HepG2 (cell line): ENCODE data around the gene MYLK3. TPM values are rescaled to one million over a fixed set of nuclear protein-coding genes. Genes with fewer than 3 reads are reported as not detected.

Source experiments
- BCL6 ChIP-seq: IDR thresholded peaks from 2 replicates; pipeline ENCODE4 v1.6.1; 2016; ENCODE audit warnings: missing genetic modification reagents, missing compliant biosample characterization
- FOXK1 ChIP-seq: sonication (generic); formaldehyde crosslinking; IDR thresholded peaks from 2 replicates; pipeline ENCODE4 v1.4.0; 2020; ENCODE audit warnings: low read depth, missing genetic modification reagents, borderline replicate concordance
- HOXA3 ChIP-seq: sonication (generic); formaldehyde crosslinking; IDR thresholded peaks from 2 replicates; pipeline ENCODE4 v1.5.0; 2020; ENCODE audit warnings: missing genetic modification reagents
- KDM5B ChIP-seq: sonication (generic); formaldehyde crosslinking; IDR thresholded peaks from 2 replicates; pipeline ENCODE4 v1.4.0; 2020; ENCODE audit warnings: missing genetic modification reagents, mild to moderate bottlenecking, borderline replicate concordance
- MAFF ChIP-seq: IDR thresholded peaks from 2 replicates; pipeline ENCODE4 v1.6.1; 2011; ENCODE audit warnings: low read depth, low read length, improper control_type of control experiment
- MTF1 ChIP-seq: sonication (generic); formaldehyde crosslinking; IDR thresholded peaks from 2 replicates; pipeline ENCODE4 v1.5.0; 2020; ENCODE audit warnings: missing genetic modification reagents
- NFAT5 ChIP-seq: sonication (generic); formaldehyde crosslinking; IDR thresholded peaks from 2 replicates; pipeline ENCODE4 v1.4.0; 2020; ENCODE audit warnings: missing genetic modification reagents
- POLR2A ChIP-seq, 2 experiments: IDR thresholded peaks; 2 replicates each; pipeline ENCODE4 v1.6.1; 2011; ENCODE audit warnings: low read depth in 2 of 2, low read length in 2 of 2, mild to moderate bottlenecking in 1 of 2, moderate library complexity in 1 of 2; ENCODE audit not compliant: insufficient read depth in 1 of 2
- PTBP1 ChIP-seq: fragments of 200-400 bp; formaldehyde crosslinking; IDR thresholded peaks from 2 replicates; pipeline ENCODE4 v1.6.1; 2018; ENCODE audit warnings: low read length, low read depth; ENCODE audit not compliant: poor library complexity, severe bottlenecking
- RAD51 ChIP-seq: fragments of 450-650 bp; IDR thresholded peaks from 2 replicates; pipeline ENCODE4 v1.6.1; 2016; ENCODE audit warnings: borderline replicate concordance
- REXO4 ChIP-seq: sonication (generic); formaldehyde crosslinking; IDR thresholded peaks from 2 replicates; pipeline ENCODE4 v1.8.0; 2022; ENCODE audit warnings: missing genetic modification reagents, mild to moderate bottlenecking, borderline replicate concordance
- SOX13 ChIP-seq, 3 experiments: fragments of 450-650 bp in 1 of 3; sonication (generic) in 1 of 3; formaldehyde crosslinking in 1 of 3; IDR thresholded peaks in 2 of 3; conservative IDR thresholded peaks in 1 of 3; 2 replicates each; pipeline versions ENCODE4 v1.5.0 to v1.6.1; 2016 to 2020; ENCODE audit warnings: antibody characterized with exemption in 1 of 3, mild to moderate bottlenecking in 1 of 3, missing compliant biosample characterization in 1 of 3, missing genetic modification reagents in 1 of 3, moderate library complexity in 1 of 3
- TFDP1 ChIP-seq: IDR thresholded peaks from 2 replicates; pipeline ENCODE4 v1.6.1; 2016; ENCODE audit warnings: missing compliant biosample characterization, missing genetic modification reagents, borderline replicate concordance
- ZBTB34 ChIP-seq: sonication (generic); formaldehyde crosslinking; IDR thresholded peaks from 2 replicates; pipeline ENCODE4 v1.8.0; 2022; ENCODE audit warnings: mild to moderate bottlenecking, missing genetic modification reagents
- ZEB1 ChIP-seq: IDR thresholded peaks from 2 replicates; pipeline ENCODE4 v1.6.1; 2012; ENCODE audit warnings: mild to moderate bottlenecking, low read depth, inconsistent platforms; ENCODE audit not compliant: insufficient replicate concordance
- ZNF30 ChIP-seq: sonication (generic); formaldehyde crosslinking; IDR thresholded peaks from 2 replicates; pipeline ENCODE4 v1.5.0; 2020; ENCODE audit warnings: mild to moderate bottlenecking, missing genetic modification reagents
- ZNF333 ChIP-seq: sonication (generic); formaldehyde crosslinking; IDR thresholded peaks from 2 replicates; pipeline ENCODE4 v1.4.0; 2020; ENCODE audit warnings: mild to moderate bottlenecking, missing genetic modification reagents, borderline replicate concordance
- ZNF768 ChIP-seq: sonication (generic); formaldehyde crosslinking; IDR thresholded peaks from 2 replicates; pipeline ENCODE4 v1.4.0; 2020; ENCODE audit warnings: missing genetic modification reagents
- polyA plus RNA-seq, 8 experiments: library from polyadenylated mRNA; depleted of rRNA in 3 of 8; stranded (reverse) in 7 of 8; unstranded in 1 of 8; fragments of >200 nt; fragmentation: Illumina TruSeq in 4 of 8; extraction: Trizol in 4 of 8; gene quantifications; 2 replicates each; pipeline versions ENCODE4 v1.2.1 to v1.2.3, GENCODE V29; 2011 to 2016; ENCODE audit warnings: low read depth in 4 of 8, missing spikeins in 1 of 8, mixed read lengths in 1 of 8; ENCODE audit not compliant: insufficient read depth in 1 of 8
- total RNA-seq, 5 experiments: library from RNA; depleted of rRNA; stranded (reverse); fragments of >200 nt; fragmentation: Illumina TruSeq; extraction: Trizol; gene quantifications; 2 replicates each; pipeline ENCODE4 v1.2.3, GENCODE V29; 2016; ENCODE audit warnings: low read depth in 1 of 5

The MYLK3 gene
- total and polyA plus RNA-seq, 2 of the 13 experiments (the other 11 are each of a cell fraction or from before 2014, with no cell fraction given) = 0.04 to 0.18 TPM

- TF ChIP-seq ZNF333 = no peak
- TF ChIP-seq TFDP1 = peak; percentile 45; the same call in 1 of the 2 replicates
- TF ChIP-seq POLR2A (IDR thresholded peaks at IDR 0.05; ENCODE audit: insufficient read depth in 1 of 2, low read depth in 2 of 2, low read length in 2 of 2) = peak; percentile 44 to 71; a peak in 3 of 4 replicates
- no peak for TF ChIP-seq REXO4 (CRISPR knock-in tag)
- no peak for TF ChIP-seq SOX13 (IDR thresholded peaks at IDR 0.05)
- TF ChIP-seq SOX13 (CRISPR knock-in tag; conservative IDR thresholded peaks at IDR 0.05 in 1 of 2, IDR thresholded peaks at IDR 0.05 in 1 of 2) = peak in 1 of 2 experiments; percentile 56; a peak in 2 of 4 replicates
- no peak for TF ChIP-seq NFAT5 (CRISPR knock-in tag)
- TF ChIP-seq ZBTB34 (CRISPR knock-in tag) = peak; percentile 34; the same call in 1 of the 2 replicates
- TF ChIP-seq PTBP1 = peak; percentile 1
- TF ChIP-seq MAFF = no peak
- peak; percentile 57 for TF ChIP-seq HOXA3 (CRISPR knock-in tag)
- TF ChIP-seq ZNF30 (CRISPR knock-in tag) = no peak
- no peak for TF ChIP-seq MTF1 (CRISPR knock-in tag)
- no peak for TF ChIP-seq RAD51
- TF ChIP-seq ZEB1 = no peak
- TF ChIP-seq KDM5B (CRISPR knock-in tag) = no peak
- peak; percentile 79; the same call in 1 of the 2 replicates for TF ChIP-seq FOXK1 (CRISPR knock-in tag)
- TF ChIP-seq BCL6 = peak; percentile 59
- TF ChIP-seq ZNF768 (CRISPR knock-in tag) = 0 out of 2 replicates have a peak, but pooled peaks have one; percentile 33
Observed at GRCh38 chr16:46690281-46691178, 57.6 kb downstream of the MYLK3 start (continued).
